ENCODE data around the gene BNC1.

DNA sequence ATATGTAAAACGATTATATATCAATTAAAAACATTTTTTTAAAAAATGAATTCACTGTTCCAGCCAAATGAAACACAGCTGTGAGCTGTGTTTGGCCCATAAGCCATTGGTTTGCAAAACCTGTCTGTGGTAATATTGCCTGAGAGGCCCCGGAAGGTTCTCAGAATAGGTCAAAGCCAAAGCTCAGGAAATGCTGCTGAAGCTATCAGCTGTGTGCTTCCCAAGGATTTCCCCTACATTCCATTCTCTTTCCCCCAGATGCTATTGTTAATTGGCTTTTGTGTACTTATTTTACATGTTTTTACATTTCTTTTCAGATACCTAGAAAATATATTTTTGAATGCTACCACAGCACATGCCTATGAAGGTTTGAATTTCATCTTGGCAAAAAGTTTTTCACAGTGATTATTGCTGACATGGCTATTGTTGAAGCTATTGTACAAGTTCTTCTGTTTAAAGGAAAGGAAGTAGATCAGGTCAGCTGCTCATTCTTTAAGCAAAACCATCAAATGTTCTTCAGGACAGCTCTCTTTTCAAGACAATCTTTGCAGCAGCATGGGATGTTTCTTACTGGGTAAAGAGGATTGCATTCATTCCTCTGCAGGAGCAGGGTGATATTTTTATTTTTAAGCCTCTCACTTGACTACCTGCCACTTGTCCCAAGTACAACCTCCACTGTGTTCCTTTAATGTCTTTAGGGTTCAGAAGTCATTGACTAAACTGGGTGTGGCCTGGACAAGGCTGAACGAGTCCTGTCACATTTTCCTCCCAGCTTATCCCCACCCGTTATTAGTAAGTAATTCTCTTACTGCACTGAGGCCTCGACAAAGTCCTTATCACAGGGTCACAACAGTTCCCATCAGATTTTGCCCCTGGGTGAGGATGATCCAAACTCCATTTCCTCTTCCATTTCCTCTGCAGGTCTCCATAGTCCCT lies 26.3 kb upstream of the BNC1 start:
- TF ChIP-seq RAD21 (IDR thresholded peaks at IDR 0.05; ENCODE audit: low read length), result no peak
- TF ChIP-seq CTCF (IDR thresholded peaks at IDR 0.05), result no peak
- TF ChIP-seq NRF1 (IDR thresholded peaks at IDR 0.05; ENCODE audit: low read depth, low read length), result no peak
- no peak for TF ChIP-seq MAX (IDR thresholded peaks at IDR 0.05; ENCODE audit: low read depth)
- no peak for TF ChIP-seq ELF1 (IDR thresholded peaks at IDR 0.05)
- no peak for TF ChIP-seq TAF1 (IDR thresholded peaks at IDR 0.05; ENCODE audit: borderline replicate concordance, low read depth, low read length)
- no peak for TF ChIP-seq REST (IDR thresholded peaks at IDR 0.05; ENCODE audit: low read depth, low read length)
- TF ChIP-seq RXRA (IDR thresholded peaks at IDR 0.05; ENCODE audit: borderline replicate concordance, low read depth), result no peak
- TF ChIP-seq SMC3 (IDR thresholded peaks at IDR 0.05; ENCODE audit: low read depth, low read length), result no peak
- no peak for TF ChIP-seq SIN3A (IDR thresholded peaks at IDR 0.05; ENCODE audit: borderline replicate concordance, low read depth, low read length)
- TF ChIP-seq, protein P1, sequence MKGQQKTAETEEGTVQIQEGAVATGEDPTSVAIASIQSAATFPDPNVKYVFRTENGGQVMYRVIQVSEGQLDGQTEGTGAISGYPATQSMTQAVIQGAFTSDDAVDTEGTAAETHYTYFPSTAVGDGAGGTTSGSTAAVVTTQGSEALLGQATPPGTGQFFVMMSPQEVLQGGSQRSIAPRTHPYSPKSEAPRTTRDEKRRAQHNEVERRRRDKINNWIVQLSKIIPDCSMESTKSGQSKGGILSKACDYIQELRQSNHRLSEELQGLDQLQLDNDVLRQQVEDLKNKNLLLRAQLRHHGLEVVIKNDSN (IDR thresholded peaks at IDR 0.05; ENCODE audit: borderline replicate concordance, low read depth), result no peak
- no peak for TF ChIP-seq JUND (IDR thresholded peaks at IDR 0.05)

Data from SK-N-SH (cell line).